VCaP (cell line): Measurements from ENCODE around the gene PTGER4.
"Not testable (repeated sequence)": the region's sequence is repeated elsewhere in the genome, so short reads cannot be mapped to it uniquely, and the experiment has no call there.

Experiments used
- H3K27ac ChIP-seq: fragments of 450-650 bp; 2 replicates; pipeline ENCODE4 v1.5.1; 2017
- TF ChIP-seq, protein P1 (sequence below): fragments of 450-650 bp; conservative IDR thresholded peaks from 2 replicates; pipeline ENCODE4 v1.5.1; 2017; ENCODE audit warnings: mild to moderate bottlenecking, moderate library complexity

Gene PTGER4

DNA sequence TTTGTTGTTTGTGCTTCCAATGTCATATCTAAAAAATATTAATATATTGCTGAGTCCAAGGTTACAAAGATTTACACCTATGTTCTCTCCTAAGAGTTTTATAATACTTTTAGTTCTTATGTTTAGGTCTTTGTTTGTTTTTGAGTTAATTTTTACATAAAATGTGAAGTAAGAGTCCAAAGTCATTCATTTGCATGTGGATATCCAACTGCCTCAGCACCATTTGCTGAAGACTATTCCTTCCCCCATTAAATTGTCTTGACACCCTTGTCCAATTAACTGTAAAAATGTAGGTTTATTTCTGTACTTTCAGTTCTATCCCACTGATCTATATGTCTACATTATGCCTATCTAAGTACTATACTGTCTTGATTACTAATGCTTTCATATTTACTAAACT, 40.4 kb downstream of the PTGER4 start:
- H3K27ac ChIP-seq, result no peak overlapping the region
- TF ChIP-seq, protein P1, sequence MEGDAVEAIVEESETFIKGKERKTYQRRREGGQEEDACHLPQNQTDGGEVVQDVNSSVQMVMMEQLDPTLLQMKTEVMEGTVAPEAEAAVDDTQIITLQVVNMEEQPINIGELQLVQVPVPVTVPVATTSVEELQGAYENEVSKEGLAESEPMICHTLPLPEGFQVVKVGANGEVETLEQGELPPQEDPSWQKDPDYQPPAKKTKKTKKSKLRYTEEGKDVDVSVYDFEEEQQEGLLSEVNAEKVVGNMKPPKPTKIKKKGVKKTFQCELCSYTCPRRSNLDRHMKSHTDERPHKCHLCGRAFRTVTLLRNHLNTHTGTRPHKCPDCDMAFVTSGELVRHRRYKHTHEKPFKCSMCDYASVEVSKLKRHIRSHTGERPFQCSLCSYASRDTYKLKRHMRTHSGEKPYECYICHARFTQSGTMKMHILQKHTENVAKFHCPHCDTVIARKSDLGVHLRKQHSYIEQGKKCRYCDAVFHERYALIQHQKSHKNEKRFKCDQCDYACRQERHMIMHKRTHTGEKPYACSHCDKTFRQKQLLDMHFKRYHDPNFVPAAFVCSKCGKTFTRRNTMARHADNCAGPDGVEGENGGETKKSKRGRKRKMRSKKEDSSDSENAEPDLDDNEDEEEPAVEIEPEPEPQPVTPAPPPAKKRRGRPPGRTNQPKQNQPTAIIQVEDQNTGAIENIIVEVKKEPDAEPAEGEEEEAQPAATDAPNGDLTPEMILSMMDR, result no peak

DNA sequence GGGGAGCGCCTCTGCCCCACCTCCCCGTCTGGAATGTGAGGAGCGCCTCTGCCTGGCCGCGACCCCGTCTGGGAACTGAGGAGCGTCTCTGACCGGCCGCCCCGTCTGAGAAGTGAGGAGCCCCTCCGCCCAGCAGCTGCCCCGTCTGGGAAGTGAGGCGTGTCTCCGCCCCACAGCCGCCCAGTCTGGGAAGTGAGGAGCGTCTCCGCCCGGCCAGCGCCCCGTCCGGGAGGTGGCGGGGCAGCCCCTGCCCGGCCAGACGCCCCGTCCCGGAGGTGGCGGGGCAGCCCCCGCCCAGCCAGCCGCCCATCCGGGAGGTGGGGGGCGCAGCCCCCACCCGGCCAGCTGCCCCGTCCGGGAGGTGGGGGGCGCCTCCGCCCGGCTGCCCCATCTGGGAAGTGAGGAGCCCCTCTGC, 42.8 kb downstream of the PTGER4 start:
- not testable (repeated sequence) for H3K27ac ChIP-seq

DNA sequence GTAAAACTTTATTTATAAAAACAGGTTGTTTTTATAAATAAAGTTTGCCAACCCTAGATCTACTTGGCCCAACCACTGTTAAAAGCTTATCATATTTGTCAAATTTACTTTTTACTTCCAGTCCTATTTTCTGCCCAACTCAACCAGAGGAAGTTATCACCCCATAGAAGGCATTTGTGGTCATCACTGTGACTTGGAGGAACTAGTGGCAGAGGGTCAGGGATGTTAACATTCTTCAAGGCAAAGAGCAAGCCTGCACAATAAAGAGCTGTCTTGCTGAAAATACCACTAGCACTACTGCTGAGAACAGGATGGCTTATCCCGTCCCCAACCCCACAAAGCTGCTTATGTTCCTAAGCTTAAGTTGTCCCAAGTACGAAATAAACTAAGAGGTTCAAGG, 53.7 kb downstream of the PTGER4 start:
- TF ChIP-seq, protein P1, result no peak

DNA sequence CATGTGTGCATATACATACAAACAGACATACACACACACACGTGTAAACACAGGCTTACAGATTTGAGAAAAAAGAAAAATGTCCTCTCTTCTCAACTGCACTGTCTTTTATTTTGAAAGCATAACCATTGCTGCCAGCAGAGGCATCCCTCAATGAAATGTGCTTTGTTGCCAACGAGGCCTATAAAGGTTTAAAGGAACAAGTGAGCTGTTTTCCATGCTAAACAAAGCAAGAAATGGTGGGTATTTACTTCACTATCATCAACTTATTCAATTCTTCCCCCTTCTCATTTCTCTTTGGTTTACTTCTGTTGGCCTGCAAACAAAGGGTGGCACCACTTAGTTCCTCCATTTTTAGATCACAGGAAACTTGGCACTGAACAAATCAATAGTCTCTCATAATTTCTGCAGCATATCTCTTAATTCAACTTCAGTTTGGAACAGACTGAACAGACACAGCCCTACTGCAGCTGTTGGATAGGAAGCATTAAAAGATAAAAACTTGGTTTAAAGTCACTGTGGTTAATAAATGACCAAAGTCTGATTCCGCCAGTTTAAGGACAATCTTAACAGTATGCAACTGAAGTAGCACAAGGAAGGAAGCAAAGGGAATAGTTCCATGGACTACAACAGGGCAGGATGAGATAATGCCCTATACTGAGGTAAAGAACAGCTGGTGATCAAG, 54.3 kb downstream of the PTGER4 start:
- TF ChIP-seq, protein P1, result peak; percentile 30; the same call in 1 of the 2 replicates
- peak overlapping the region; percentile 96 for H3K27ac ChIP-seq

More for the DNA sequence above, 53.7 kb downstream of the PTGER4 start:
- peak overlapping the region; percentile 96 for H3K27ac ChIP-seq

DNA sequence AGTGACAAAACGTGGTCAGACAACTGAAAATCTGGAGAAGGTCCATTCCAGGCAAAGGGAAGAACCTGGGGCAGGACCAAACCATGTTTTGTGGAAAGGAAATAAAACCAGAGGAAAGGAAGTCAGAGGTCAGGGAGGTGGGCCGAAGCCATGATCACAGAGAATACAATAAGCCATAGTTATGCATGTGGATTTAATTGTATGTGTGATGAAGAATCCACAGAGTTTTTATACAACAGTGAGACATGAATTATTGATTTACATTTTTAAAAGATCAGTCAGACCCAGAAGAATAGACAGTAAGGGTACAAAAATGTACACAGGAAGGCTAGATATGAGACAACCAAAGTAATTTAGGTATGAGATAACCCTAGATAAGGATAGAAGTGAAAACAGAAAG, 55.3 kb downstream of the PTGER4 start:
- H3K27ac ChIP-seq, result peak overlapping the region; percentile 96
- TF ChIP-seq, protein P1, result no peak

DNA sequence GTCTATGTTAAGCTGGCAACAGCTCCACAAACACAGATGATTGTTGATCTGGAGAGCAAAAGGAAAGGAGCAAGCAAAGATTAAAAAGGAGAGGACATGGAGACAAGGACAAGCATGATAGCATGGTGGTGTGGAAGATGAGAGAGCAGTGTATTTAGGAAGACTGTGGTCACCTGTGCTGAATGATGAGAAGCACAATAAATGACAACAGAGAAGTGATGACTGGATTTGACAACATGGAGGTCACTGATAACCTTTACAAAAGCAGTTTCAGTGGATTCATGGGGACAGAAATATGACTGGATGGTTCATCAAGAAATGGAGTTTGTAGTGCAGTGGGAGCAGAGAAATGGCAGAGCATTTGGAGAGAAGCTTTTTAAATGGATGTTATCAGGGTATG, 55.9 kb downstream of the PTGER4 start:
- TF ChIP-seq, protein P1, result no peak
- H3K27ac ChIP-seq, result peak overlapping the region; percentile 96

DNA sequence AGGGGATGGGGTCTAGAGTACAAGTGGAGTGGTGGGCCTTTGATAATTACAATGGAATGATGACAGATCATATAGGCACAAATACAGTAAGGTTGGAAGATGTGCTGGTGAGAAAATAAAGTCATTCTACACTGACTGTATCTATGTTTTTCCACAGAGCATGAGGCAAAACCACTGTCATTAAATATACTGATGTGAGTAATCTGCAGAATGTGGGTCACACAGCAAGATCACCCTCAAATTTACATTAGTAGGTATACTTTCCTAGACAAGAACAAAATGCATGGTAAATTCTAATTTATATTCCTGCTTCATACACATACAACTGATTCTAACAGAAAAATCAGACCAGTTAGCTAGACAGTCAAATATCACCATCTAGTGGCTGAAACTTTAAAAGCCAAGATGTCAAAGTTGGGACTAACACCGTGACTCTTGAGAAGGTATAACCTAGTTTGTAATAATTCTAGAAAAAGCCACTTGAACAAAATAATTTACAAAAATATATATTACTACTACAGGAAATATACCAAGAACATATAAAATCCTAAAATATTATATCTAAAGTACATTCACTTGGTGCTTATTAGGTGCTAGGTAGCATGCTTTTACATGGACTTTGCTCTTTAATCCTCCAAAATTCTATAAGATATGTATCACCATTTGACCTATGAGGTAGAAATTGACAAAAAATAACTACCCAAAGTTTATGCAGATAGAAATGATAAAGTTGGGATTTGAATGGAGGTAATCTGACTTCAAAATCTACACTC, 56.6 kb downstream of the PTGER4 start:
- H3K27ac ChIP-seq, result peak overlapping the region; percentile 96
- TF ChIP-seq, protein P1, result peak; percentile 93

DNA sequence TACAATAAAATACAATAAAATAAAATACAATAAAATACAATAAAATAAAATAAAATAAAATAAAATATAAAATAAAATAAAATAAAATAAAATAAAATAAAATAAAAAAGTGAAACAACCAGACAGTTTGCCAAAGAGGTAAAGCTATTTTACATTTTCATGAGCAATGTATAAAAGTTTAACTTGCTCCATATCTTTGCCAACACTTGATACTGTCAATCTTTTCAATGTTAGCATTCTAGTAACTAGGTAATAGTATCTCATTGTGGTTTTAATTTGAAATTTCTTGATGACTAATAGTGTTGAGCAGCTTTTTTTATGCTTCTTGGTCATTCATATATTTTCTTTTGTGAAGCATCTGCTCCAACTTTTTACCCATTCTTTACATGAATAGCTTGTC, 58.8 kb downstream of the PTGER4 start:
- H3K27ac ChIP-seq, result no peak overlapping the region
- TF ChIP-seq, protein P1, result no peak
